T-helper 9 cell (primary cell): ENCODE data around the gene PDE6C.
A peak's percentile ranks its signal among the peaks of the same experiment; 100 is the strongest.
"Not testable (repeated sequence)": the region's sequence is repeated elsewhere in the genome, so short reads cannot be mapped to it uniquely, and the experiment has no call there.

Source experiments
- DNase-seq: peaks from one replicate; pipeline ENCODE4 v3.0.0-alpha.2; 2020

PDE6C gene

GRCh38 chr10:93652857-93653256 is 40.5 kb downstream of the PDE6C start:
- DNase-seq = no peak

GRCh38 chr10:93654201-93654600 is 41.9 kb downstream of the PDE6C start:
- no peak for DNase-seq

- DNase-seq = no peak
Observed at GRCh38 chr10:93656155-93656554, 43.8 kb downstream of the PDE6C start.

GRCh38 chr10:93657757-93658156 is 45.4 kb downstream of the PDE6C start:
- no peak for DNase-seq

GRCh38 chr10:93666030-93666429 is 53.7 kb downstream of the PDE6C start:
- no peak for DNase-seq

GRCh38 chr10:93667795-93668194 is 55.5 kb downstream of the PDE6C start:
- DNase-seq = no peak

GRCh38 chr10:93670372-93670771 is 58.0 kb downstream of the PDE6C start:
- no peak for DNase-seq

- no peak for DNase-seq
Observed at GRCh38 chr10:93671042-93671441, 58.7 kb downstream of the PDE6C start.

GRCh38 chr10:93672022-93672678 is 59.8 kb downstream of the PDE6C start:
- no peak for DNase-seq

- no peak for DNase-seq
Observed at GRCh38 chr10:93672890-93673289, 60.6 kb downstream of the PDE6C start.

GRCh38 chr10:93673791-93674190 is 61.5 kb downstream of the PDE6C start:
- no peak for DNase-seq

- DNase-seq = no peak
Observed at GRCh38 chr10:93678386-93678785, 66.0 kb downstream of the PDE6C start.

GRCh38 chr10:93678805-93679587 is 66.7 kb downstream of the PDE6C start:
- no peak for DNase-seq

GRCh38 chr10:93680412-93681047 is 68.2 kb downstream of the PDE6C start:
- no peak for DNase-seq

- no peak for DNase-seq
Observed at GRCh38 chr10:93687737-93688136, 75.4 kb downstream of the PDE6C start.

GRCh38 chr10:93695740-93696139 is 83.4 kb downstream of the PDE6C start:
- no peak for DNase-seq

- DNase-seq = not testable (repeated sequence)
Observed at GRCh38 chr10:93696582-93696981, 84.2 kb downstream of the PDE6C start.

- DNase-seq = no peak
Observed at GRCh38 chr10:93697207-93697606, 84.9 kb downstream of the PDE6C start.

GRCh38 chr10:93701866-93702209 is 89.5 kb downstream of the PDE6C start:
- no peak for DNase-seq

- DNase-seq = peak; percentile 84
Observed at GRCh38 chr10:93702210-93703001, 90.1 kb downstream of the PDE6C start, which contains the start of gene FRA10AC1. Gene FRA10AC1 (minus strand): TSS chr10:93702592. CDS start chr10:93700106, 2,486 bp downstream.

GRCh38 chr10:93703066-93703465 is 90.7 kb downstream of the PDE6C start:
- DNase-seq = no peak

- no peak for DNase-seq
Observed at GRCh38 chr10:93703841-93704240, 91.5 kb downstream of the PDE6C start.

- no peak for DNase-seq
Observed at GRCh38 chr10:93704451-93704850, 92.1 kb downstream of the PDE6C start.
